ENCODE results near the gene NTN1. TPM values are rescaled to one million over a fixed set of nuclear protein-coding genes. Genes with fewer than 3 reads are reported as not detected.
"Not testable (repeated sequence)": the region's sequence is repeated elsewhere in the genome, so short reads cannot be mapped to it uniquely, and the experiment has no call there.

Gene NTN1
- total and polyA plus RNA-seq, 2 donors = 2.0 to 2.4 TPM

GRCh38 chr17:8988263-8988935, 32.9 kb upstream of the NTN1 start:
- H3K4me1 ChIP-seq (ENCODE audit: control insufficient read depth in 2 of 2, insufficient read depth in 2 of 2, low read length in 2 of 2); H3K9me3 ChIP-seq (ENCODE audit: control insufficient read depth in 2 of 2, insufficient read depth in 1 of 2, low read length in 1 of 2); DNase-seq (ENCODE audit: low read depth in 6 of 9, low spot score in 9 of 9); H3K27me3 ChIP-seq (ENCODE audit: control insufficient read depth in 2 of 2, insufficient read depth in 1 of 2, low read length in 1 of 2); H3K4me3 ChIP-seq (ENCODE audit: low read length in 2 of 2); H3K36me3 ChIP-seq (ENCODE audit: control insufficient read depth in 2 of 2, insufficient read depth in 2 of 2, low read length in 1 of 2); H3K27ac ChIP-seq (ENCODE audit: low read depth in 1 of 2, low read length in 1 of 2): not testable (repeated sequence)
- 96% methylated on average over 2 of the region's 2 CpGs for WGBS

GRCh38 chr17:8991514-8992285, 29.6 kb upstream of the NTN1 start:
- H3K27ac ChIP-seq (ENCODE audit: low read depth in 1 of 2, low read length in 1 of 2) = no peak overlapping the region
- H3K36me3 ChIP-seq (ENCODE audit: control insufficient read depth in 2 of 2, insufficient read depth in 2 of 2, low read length in 1 of 2) = no peaks in the 10 kb centered on the region
- no peaks in the 10 kb centered on the region for H3K9me3 ChIP-seq (ENCODE audit: control insufficient read depth in 2 of 2, insufficient read depth in 1 of 2, low read length in 1 of 2)
- peak in 8 of 9 donors; percentile 51 to 87 (median 58) for DNase-seq (ENCODE audit: low read depth in 6 of 9, low spot score in 9 of 9)
- 58% methylated on average over 10 of the region's 10 CpGs for WGBS
- H3K27me3 ChIP-seq (ENCODE audit: control insufficient read depth in 2 of 2, insufficient read depth in 1 of 2, low read length in 1 of 2) = no peaks in the 10 kb centered on the region
- peaks cover 0 to 10% of the 10 kb centered on the region in 2 donors for H3K4me1 ChIP-seq (ENCODE audit: control insufficient read depth in 2 of 2, insufficient read depth in 2 of 2, low read length in 2 of 2)
- H3K4me3 ChIP-seq (ENCODE audit: low read length in 2 of 2) = no peak overlapping the region

- no peaks in the 10 kb centered on the region for H3K9me3 ChIP-seq (ENCODE audit: control insufficient read depth in 2 of 2, insufficient read depth in 1 of 2, low read length in 1 of 2)
These were observed 27.0 kb upstream of the NTN1 start for GRCh38 chr17:8994319-8994718.

DNA sequence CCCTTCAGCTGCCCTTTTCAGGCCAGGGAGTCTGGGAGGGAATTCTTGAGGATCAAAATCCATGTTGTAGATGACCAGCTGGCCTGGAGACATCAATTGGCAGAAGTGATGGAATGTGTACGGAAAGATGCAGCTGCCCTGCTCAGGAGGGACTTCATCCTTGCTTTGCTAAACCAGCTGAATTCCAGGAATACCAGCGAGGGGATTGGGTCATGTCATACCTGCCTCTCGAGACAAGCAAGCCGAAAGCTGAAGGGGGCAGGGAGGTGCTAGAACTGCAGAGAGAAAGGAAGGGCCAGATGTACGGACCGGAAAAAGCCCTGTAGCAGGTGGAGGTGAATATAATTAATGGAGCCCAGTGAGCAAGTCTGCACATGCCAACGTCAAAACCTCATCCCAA, 25.6 kb upstream of the NTN1 start:
- 93% methylated on average over 7 of the region's 7 CpGs for WGBS
- peaks cover 3 to 18% of the 10 kb centered on the region in 2 donors for H3K27me3 ChIP-seq (ENCODE audit: control insufficient read depth in 2 of 2, insufficient read depth in 1 of 2, low read length in 1 of 2)
- no peaks in the 10 kb centered on the region for H3K36me3 ChIP-seq (ENCODE audit: control insufficient read depth in 2 of 2, insufficient read depth in 2 of 2, low read length in 1 of 2)
- DNase-seq (ENCODE audit: low read depth in 6 of 9, low spot score in 9 of 9) = no peak
- H3K9me3 ChIP-seq (ENCODE audit: control insufficient read depth in 2 of 2, insufficient read depth in 1 of 2, low read length in 1 of 2) = no peaks in the 10 kb centered on the region
- no peak overlapping the region for H3K4me3 ChIP-seq (ENCODE audit: low read length in 2 of 2)
- H3K27ac ChIP-seq (ENCODE audit: low read depth in 1 of 2, low read length in 1 of 2) = no peak overlapping the region
- peaks cover 0 to 10% of the 10 kb centered on the region in 2 donors for H3K4me1 ChIP-seq (ENCODE audit: control insufficient read depth in 2 of 2, insufficient read depth in 2 of 2, low read length in 2 of 2)

More at GRCh38 chr17:8994319-8994718, 27.0 kb upstream of the NTN1 start:
- DNase-seq (ENCODE audit: low read depth in 6 of 9, low spot score in 9 of 9) = peak in 6 of 9 donors; percentile 23 to 50 (median 39)
- Histone ChIP-seq H3K27me3 (ENCODE audit: control insufficient read depth in 2 of 2, insufficient read depth in 1 of 2, low read length in 1 of 2) (peaks cover 0 to 5% of the 10 kb centered on the region in 2 donors), H3K27ac (ENCODE audit: low read depth in 1 of 2, low read length in 1 of 2) (no peak overlapping the region), H3K4me1 (ENCODE audit: control insufficient read depth in 2 of 2, insufficient read depth in 2 of 2, low read length in 2 of 2) (peaks cover 0 to 10% of the 10 kb centered on the region in 2 donors), H3K4me3 (ENCODE audit: low read length in 2 of 2) (no peak overlapping the region), H3K36me3 (ENCODE audit: control insufficient read depth in 2 of 2, insufficient read depth in 2 of 2, low read length in 1 of 2) (no peaks in the 10 kb centered on the region)
- 86% methylated on average over 7 of the region's 7 CpGs for WGBS

DNA sequence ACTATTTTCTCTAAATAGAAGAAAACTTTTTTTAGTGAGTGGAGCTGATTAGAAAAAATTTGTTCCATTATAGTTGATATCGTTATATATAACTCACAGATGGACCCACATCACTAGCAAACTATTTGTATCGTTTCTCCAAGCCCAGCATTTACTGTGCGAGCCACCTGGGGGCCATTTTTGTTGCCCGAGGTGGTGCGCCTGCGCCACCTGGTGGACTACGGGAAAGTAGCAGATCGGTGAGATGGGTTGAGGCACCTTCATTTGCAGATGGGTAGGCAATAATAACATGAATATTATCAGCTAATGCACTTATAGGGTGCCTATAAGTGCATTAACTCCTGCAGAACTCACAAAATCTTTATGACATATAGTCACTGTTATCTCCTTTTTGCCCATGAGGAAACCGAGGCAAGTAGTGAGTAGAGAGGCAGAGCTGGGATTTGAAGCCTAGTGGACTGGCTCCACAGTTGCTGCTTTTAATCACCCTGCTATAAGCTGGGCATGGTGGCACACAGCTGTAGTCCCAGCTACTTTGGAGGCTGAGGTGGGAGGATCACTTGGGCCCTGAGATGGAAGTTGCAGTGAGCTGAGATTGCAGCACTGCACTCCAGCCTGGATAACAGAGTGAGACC, 23.2 kb upstream of the NTN1 start:
- 7% methylated on average over 9 of the region's 9 CpGs for WGBS
- no peaks in the 10 kb centered on the region for H3K9me3 ChIP-seq (ENCODE audit: control insufficient read depth in 2 of 2, insufficient read depth in 1 of 2, low read length in 1 of 2)
- H3K27me3 ChIP-seq (ENCODE audit: control insufficient read depth in 2 of 2, insufficient read depth in 1 of 2, low read length in 1 of 2) = peaks cover 27 to 42% of the 10 kb centered on the region in 2 donors
- H3K36me3 ChIP-seq (ENCODE audit: control insufficient read depth in 2 of 2, insufficient read depth in 2 of 2, low read length in 1 of 2) = no peaks in the 10 kb centered on the region
- DNase-seq (ENCODE audit: low read depth in 6 of 9, low spot score in 9 of 9) = peak in 8 of 9 donors; percentile 45 to 83 (median 63)
- peaks cover 0 to 8% of the 10 kb centered on the region in 2 donors for H3K4me1 ChIP-seq (ENCODE audit: control insufficient read depth in 2 of 2, insufficient read depth in 2 of 2, low read length in 2 of 2)
- H3K4me3 ChIP-seq (ENCODE audit: low read length in 2 of 2) = no peak overlapping the region
- H3K27ac ChIP-seq (ENCODE audit: low read depth in 1 of 2, low read length in 1 of 2) = no peak overlapping the region

DNA sequence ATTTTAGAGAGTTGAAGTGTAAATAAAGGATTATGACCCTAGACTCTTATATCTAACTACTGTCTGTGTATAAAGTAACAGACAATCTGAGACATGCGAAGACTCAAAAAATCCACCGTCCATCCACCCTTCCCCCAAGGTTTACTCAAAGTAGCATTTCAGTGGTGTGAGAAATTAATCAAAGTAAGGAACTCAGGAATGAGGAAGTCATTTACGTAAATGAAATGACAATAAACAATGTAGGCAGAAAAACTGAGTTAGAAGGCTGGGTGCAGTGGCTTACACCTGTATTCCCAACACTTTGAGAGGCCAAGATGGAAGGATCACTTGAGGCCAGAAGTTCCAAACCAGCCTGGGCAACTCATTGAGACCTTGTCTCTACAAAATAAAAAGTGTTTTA, 19.8 kb upstream of the NTN1 start:
- no peaks in the 10 kb centered on the region for H3K36me3 ChIP-seq (ENCODE audit: control insufficient read depth in 2 of 2, insufficient read depth in 2 of 2, low read length in 1 of 2)

GRCh38 chr17:9002227-9002605, 19.1 kb upstream of the NTN1 start:
- H3K27ac ChIP-seq (ENCODE audit: low read depth in 1 of 2, low read length in 1 of 2) = no peak overlapping the region
- DNase-seq (ENCODE audit: low read depth in 6 of 9, low spot score in 9 of 9) = no peak
- 16% methylated on average over 15 of the region's 15 CpGs for whole genome bisulfite sequencing
- peaks cover 63 to 81% of the 10 kb centered on the region in 2 donors for H3K27me3 ChIP-seq (ENCODE audit: control insufficient read depth in 2 of 2, insufficient read depth in 1 of 2, low read length in 1 of 2)
- H3K36me3 ChIP-seq (ENCODE audit: control insufficient read depth in 2 of 2, insufficient read depth in 2 of 2, low read length in 1 of 2) = no peaks in the 10 kb centered on the region
- H3K4me3 ChIP-seq (ENCODE audit: low read length in 2 of 2) = no peak overlapping the region
- peaks cover 0 to 14% of the 10 kb centered on the region in 2 donors for H3K4me1 ChIP-seq (ENCODE audit: control insufficient read depth in 2 of 2, insufficient read depth in 2 of 2, low read length in 2 of 2)
- H3K9me3 ChIP-seq (ENCODE audit: control insufficient read depth in 2 of 2, insufficient read depth in 1 of 2, low read length in 1 of 2) = peaks cover 0 to 7% of the 10 kb centered on the region in 2 donors

More for the DNA sequence above, 19.8 kb upstream of the NTN1 start:
- 41% methylated on average over 3 of the region's 3 CpGs for WGBS
- Histone ChIP-seq H3K27me3 (ENCODE audit: control insufficient read depth in 2 of 2, insufficient read depth in 1 of 2, low read length in 1 of 2) (peaks cover 60 to 76% of the 10 kb centered on the region in 2 donors), H3K9me3 (ENCODE audit: control insufficient read depth in 2 of 2, insufficient read depth in 1 of 2, low read length in 1 of 2) (peaks cover 0 to 7% of the 10 kb centered on the region in 2 donors), H3K27ac (ENCODE audit: low read depth in 1 of 2, low read length in 1 of 2) (no peak overlapping the region), H3K4me3 (ENCODE audit: low read length in 2 of 2) (no peak overlapping the region), H3K4me1 (ENCODE audit: control insufficient read depth in 2 of 2, insufficient read depth in 2 of 2, low read length in 2 of 2) (peaks cover 0 to 14% of the 10 kb centered on the region in 2 donors)
- no peak for DNase-seq (ENCODE audit: low read depth in 6 of 9, low spot score in 9 of 9)

GRCh38 chr17:9002606-9003354, 18.5 kb upstream of the NTN1 start:
- H3K4me3 ChIP-seq (ENCODE audit: low read length in 2 of 2) = peak overlapping the region in 1 of 2 donors; percentile 38
- DNase-seq (ENCODE audit: low read depth in 6 of 9, low spot score in 9 of 9) = peak in 1 of 9 donors; percentile 46
- peaks cover 0 to 14% of the 10 kb centered on the region in 2 donors for H3K4me1 ChIP-seq (ENCODE audit: control insufficient read depth in 2 of 2, insufficient read depth in 2 of 2, low read length in 2 of 2)
- no peak overlapping the region for H3K27ac ChIP-seq (ENCODE audit: low read depth in 1 of 2, low read length in 1 of 2)
- peaks cover 65 to 84% of the 10 kb centered on the region in 2 donors for H3K27me3 ChIP-seq (ENCODE audit: control insufficient read depth in 2 of 2, insufficient read depth in 1 of 2, low read length in 1 of 2)
- no peaks in the 10 kb centered on the region for H3K36me3 ChIP-seq (ENCODE audit: control insufficient read depth in 2 of 2, insufficient read depth in 2 of 2, low read length in 1 of 2)
- WGBS = 2% methylated on average over 69 of the region's 69 CpGs
- peaks cover 0 to 7% of the 10 kb centered on the region in 2 donors for H3K9me3 ChIP-seq (ENCODE audit: control insufficient read depth in 2 of 2, insufficient read depth in 1 of 2, low read length in 1 of 2)

Data from thymus (tissue), 11 donors.